Activated CD4-positive, alpha-beta T cell treated with anti-CD3 and anti-CD28 coated beads, Interleukin-2, amount 50 U/mL, for 4 hours (primary cell): Measurements from ENCODE around the gene SLC35F2.
"Not testable (repeated sequence)": the region's sequence is repeated elsewhere in the genome, so short reads cannot be mapped to it uniquely, and the experiment has no call there.

Source experiments
- DNase-seq, 2 experiments: peaks; one replicate each; pipeline ENCODE4 v3.0.0-alpha.2; 2020

The SLC35F2 gene

DNA sequence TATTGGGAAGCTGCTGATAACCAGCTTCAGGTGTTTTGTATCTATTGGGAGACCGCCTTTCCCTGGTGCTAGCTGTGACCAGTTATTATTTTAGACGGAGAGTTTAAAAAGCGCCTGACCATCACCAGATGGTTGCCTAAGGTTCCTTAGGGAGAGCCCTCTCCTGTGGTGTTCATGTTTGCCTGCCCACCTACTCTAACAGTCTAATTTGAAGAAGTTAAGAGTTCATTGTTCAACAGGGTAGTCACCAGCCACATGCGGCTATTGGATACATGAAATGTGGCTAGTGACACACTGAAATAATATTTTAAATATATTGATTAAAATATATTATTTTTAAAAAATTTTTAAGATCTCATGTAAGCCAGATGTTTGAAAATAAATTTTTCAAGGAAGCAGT lies 75.5 kb downstream of the SLC35F2 start:
- DNase-seq = no peak

DNA sequence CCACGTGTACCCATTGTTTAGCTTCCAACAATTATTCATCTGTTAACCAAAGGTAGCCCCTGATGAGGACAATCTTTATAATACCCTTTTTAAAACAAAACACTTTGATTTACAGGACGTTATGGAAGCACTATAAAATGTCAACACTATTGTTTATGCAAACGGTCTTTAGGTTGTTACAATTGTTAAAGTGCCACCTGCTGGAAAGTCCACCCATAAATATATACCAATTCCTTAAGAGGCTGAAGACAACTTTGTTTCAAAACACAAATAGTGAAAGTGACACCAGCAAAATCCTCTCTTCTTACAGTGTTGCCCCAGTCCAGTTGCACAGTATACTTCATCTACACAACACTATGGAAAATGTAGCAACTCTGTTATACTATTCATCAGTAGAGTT lies 77.8 kb downstream of the SLC35F2 start:
- no peak for DNase-seq

GRCh38 chr11:107780136-107780535 lies 78.5 kb downstream of the SLC35F2 start:
- DNase-seq = no peak

- DNase-seq = no peak
These were observed 79.6 kb downstream of the SLC35F2 start for GRCh38 chr11:107778839-107779517.

- no peak for DNase-seq
These were observed 81.5 kb downstream of the SLC35F2 start for GRCh38 chr11:107777110-107777509.

- DNase-seq = no peak
These were observed 82.5 kb downstream of the SLC35F2 start for GRCh38 chr11:107776062-107776461.

DNA sequence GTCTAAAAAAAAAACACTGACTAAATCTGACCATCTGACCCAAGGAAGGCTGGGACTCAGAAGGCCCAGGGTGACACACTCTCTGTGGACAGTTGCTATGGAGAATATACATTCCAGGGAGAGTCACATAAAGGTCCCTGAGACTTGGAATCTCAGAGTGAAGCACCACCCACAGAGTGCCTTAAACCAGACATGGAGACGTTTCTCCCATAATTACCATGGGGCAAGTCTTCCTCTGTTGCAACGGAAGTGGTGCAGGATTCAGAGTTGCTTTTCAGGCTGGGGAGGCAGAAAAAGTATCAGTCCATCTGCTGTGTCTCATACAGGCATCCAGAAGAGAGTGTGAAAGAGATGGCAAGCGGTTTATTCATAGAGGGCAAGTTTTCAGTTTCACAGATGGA lies 88.0 kb downstream of the SLC35F2 start:
- no peak for DNase-seq

DNA sequence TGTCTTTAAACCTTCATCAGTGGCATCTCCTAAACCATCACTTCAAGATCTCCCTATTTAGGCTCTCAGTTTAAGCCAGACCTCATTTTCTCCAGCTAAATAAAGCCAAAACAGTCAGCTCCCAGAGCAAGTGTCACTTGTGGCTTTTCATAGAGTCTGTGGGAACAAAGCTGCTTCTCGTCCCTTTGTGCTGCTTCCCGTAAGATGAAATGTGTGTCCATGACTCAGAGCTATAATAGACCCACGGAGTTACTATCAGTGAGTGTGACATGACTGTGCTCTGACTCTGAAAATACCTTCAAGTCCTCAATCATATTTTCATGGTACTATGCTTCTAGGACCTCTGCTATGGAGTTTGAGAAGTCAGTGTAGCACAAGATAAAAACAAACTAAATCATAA lies 89.4 kb downstream of the SLC35F2 start:
- DNase-seq = no peak

DNA sequence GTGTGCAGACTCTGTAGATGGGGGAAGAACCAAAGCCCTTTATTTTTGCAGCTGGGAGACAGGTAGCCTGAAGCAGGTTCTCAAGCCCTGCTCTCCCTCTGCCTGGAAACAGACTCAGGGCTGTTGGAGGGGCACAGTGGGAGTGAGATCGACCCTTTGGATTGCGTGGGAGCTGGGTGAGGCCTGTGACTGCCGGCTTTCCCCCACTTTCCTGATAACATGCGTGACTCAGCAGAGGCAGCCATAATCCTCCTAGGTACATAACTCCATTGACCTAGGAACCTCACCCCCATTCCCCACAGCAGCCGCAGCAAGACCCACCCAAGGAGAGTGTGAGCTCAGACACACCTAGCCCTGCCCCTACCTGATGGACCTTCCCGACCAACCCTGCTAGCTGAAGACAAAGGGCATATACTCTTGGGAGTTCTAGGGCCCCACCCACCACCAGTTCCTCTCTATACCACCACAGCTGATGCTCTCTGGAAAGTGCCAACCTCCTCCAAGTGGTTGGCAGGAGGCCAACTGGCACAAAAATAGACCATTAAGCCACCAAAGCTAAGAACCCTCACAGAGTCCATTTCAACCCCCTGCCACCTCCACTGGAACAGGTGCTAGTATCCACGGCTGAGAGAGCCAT lies 99.8 kb downstream of the SLC35F2 start:
- not testable (repeated sequence) for DNase-seq

GRCh38 chr11:107757661-107758060 lies 100.9 kb downstream of the SLC35F2 start:
- DNase-seq = no peak

GRCh38 chr11:107756553-107756952 lies 102.0 kb downstream of the SLC35F2 start:
- DNase-seq = no peak

- no peak for DNase-seq
These were observed 105.4 kb downstream of the SLC35F2 start for GRCh38 chr11:107752949-107753822.

- no peak for DNase-seq
These were observed 106.1 kb downstream of the SLC35F2 start for GRCh38 chr11:107752508-107752907.

DNA sequence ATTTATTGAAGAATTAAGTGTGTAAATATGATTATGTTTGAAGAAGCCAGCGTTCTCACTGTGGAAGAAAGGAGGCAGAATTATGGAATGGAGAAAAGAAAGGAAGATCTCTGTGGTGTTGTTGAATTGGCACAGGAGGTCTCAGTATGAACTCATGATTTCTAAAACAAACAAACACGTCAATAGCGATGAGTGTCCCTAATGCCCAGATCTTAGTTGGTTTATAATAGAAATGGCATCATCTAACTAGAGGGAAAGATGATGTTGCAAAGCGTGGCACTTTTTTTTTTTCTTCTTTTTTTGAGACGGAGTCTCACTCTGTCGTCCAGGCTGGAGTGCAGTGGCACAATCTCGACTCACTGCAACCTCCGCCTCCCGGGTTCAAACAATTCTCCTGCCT lies 107.5 kb downstream of the SLC35F2 start:
- DNase-seq = no peak

- no peak for DNase-seq
These were observed 108.3 kb downstream of the SLC35F2 start for GRCh38 chr11:107750313-107750712.

DNA sequence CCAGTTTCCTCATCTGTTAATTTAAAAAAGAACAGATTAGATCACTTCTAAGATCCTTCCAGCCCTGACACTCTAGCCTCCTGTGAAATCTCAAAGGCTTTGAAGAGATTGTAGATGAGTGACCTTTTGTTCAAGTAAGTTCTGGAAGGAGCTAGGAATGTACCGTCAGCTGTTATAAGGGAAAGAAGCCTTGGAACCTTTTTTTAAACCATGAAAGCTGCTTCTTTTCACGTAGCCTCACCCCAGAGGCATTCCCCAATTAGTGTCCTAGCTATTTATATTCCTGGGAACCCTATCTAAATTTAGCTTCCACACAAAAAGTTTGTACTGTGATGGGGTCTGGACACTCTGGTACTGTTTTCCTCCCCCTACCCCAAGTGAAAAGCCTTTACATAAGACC lies 111.0 kb downstream of the SLC35F2 start:
- DNase-seq = no peak

DNA sequence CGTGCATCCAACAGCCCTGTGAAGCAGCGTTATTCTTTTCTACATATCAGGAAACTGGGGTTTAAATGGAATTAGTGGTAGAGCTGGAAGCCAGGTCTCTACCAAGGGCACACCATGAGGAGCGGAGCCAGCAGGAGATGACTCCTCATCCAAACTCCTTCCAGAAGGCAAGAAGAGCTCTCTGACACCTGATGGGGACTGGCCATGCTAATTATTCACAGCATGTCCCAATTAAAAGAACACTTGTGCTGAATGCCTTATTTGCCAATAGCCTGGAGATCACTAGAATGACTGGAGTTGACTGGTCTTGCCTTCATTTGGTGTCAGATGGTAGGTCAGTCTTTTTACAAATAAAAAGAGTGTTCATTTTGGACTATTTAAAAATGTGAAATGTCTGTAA lies 113.9 kb downstream of the SLC35F2 start:
- DNase-seq = no peak

GRCh38 chr11:107743191-107743590 lies 115.4 kb downstream of the SLC35F2 start:
- DNase-seq = no peak

DNA sequence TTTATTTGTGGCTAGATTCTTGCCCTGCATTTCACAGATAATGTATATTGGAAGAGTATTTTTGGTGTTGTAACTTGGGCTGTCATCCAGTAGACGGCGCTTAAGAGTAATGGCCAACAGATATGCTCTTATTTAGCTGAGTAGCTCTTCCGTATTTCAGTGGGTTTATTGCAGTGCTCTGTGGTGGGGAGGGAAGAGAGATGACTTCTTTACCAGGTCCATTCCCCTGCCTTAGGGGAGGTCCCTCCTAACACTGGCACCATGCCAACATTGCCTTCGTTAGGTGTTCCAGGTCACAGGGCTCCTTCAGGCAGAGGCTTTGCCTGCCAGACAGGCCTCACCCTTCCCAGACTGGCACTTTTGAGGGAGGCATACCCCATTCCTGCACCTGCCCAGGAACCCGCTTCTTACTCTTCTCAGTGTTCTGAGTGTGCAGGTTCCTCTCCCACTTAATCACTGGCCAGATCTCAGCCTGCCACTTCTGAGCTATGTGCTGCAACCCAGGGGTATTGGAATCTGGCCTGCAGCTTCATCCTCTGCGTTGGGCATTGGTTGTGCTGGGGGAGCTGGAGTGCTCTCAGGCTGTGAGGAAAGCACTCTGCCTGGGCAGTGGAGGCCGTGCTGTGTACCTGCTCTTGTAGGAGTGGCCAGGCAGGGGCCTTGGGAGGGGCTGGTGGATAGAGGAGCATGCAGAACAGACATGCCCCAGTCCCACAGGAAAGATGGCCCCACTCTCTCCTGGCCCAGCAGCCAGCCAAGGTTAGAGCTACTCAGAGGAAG lies 117.4 kb downstream of the SLC35F2 start:
- no peak for DNase-seq
